Measurements from ENCODE around the gene NDUFB7. TPM values are rescaled to one million over a fixed set of nuclear protein-coding genes. Genes with fewer than 3 reads are reported as not detected.
"Not testable (repeated sequence)": the region's sequence is repeated elsewhere in the genome, so short reads cannot be mapped to it uniquely, and the experiment has no call there.

NDUFB7 gene
- total RNA-seq: 117 to 122 TPM (median 119 TPM) in 3 replicates

DNA sequence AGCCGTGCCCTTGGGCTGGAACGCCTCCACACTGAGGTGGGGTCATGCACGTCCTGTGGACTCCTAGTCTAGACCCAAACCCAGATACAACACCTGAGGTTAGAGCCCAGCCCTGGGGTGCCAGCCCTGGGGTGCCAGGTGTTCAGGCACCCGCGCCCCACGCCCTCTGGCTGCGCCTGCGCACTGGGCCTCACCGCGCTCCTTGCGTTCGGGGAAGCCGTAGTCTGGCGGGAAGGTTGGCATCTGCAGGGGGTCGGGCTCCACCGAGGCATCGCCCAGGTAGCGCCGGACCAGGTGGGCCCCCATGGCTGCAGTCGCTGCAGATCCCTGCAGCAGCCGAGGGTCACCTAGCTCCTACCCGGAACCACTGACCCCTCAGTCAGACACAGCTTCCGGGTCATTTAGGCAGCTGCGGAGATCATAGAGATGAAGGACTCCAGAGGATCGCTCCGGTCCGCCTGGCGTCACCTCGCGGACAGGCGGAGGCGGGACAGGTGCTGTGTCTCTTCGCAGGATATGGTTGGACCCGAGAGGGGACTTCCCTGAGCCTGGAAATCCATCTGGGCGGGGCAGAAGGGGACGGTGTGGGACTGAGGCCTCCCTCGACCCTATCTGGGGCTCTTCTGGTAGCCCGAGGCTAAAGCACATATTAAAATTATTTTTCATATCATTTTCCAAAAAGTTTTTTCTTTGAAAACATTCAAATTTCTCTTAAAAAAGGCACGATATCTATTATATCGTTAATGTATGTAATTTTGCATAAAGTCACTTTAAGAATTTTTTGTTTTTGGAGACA lies at the start of gene NDUFB7:
Gene NDUFB7, minus strand, starts transcription at position 372 of the 796 bp plus-strand sequence. Its CDS starts 66 bp downstream, at position 306.
- H3K27ac Mint-ChIP-seq: peak within 1 kb of the TSS; percentile 85
- H3K36me3 Mint-ChIP-seq: peaks cover 8% of the 10 kb centered on the region
- TF ChIP-seq, protein P1, sequence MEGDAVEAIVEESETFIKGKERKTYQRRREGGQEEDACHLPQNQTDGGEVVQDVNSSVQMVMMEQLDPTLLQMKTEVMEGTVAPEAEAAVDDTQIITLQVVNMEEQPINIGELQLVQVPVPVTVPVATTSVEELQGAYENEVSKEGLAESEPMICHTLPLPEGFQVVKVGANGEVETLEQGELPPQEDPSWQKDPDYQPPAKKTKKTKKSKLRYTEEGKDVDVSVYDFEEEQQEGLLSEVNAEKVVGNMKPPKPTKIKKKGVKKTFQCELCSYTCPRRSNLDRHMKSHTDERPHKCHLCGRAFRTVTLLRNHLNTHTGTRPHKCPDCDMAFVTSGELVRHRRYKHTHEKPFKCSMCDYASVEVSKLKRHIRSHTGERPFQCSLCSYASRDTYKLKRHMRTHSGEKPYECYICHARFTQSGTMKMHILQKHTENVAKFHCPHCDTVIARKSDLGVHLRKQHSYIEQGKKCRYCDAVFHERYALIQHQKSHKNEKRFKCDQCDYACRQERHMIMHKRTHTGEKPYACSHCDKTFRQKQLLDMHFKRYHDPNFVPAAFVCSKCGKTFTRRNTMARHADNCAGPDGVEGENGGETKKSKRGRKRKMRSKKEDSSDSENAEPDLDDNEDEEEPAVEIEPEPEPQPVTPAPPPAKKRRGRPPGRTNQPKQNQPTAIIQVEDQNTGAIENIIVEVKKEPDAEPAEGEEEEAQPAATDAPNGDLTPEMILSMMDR (IDR thresholded peaks at IDR 0.05; ENCODE audit: unreplicated experiment): no peak
- H3K9me3 Mint-ChIP-seq: no peaks in the 10 kb centered on the region
- H3K4me3 Mint-ChIP-seq: peak within 1 kb of the TSS; percentile 95
- no peaks in the 10 kb centered on the region for H3K27me3 Mint-ChIP-seq (ENCODE audit: low read depth)
- DNase-seq (ENCODE audit: low spot score in 2 of 2, unreplicated experiment in 2 of 2): peak; percentile 56 to 79
- H3K4me1 Mint-ChIP-seq: peaks cover 15% of the 10 kb centered on the region

DNA sequence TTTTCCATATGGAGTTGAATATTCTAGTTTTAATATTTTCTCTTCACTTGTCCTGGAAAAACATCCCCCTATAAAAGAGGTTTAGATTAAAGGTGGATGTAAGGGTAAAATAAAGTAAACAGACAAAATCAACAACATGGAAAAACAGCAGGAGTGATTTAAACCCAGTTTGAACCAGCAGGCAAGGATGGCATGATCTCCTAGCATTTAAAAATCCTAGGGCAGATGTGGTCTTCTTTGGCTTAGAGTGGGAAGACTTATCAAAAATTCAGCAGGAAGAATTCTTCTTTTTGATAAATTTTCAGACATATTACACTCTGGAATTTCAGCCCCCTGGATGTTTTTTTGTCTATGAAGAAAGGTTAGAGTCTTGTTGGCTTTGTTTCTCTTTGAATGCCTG lies 47.5 kb upstream of the NDUFB7 start:
- DNase-seq (ENCODE audit: low spot score in 2 of 2, unreplicated experiment in 2 of 2): no peak
- H3K36me3 Mint-ChIP-seq: peaks cover 6% of the 10 kb centered on the region
- TF ChIP-seq, protein P1 (IDR thresholded peaks at IDR 0.05; ENCODE audit: unreplicated experiment): no peak
- no peaks in the 10 kb centered on the region for H3K27me3 Mint-ChIP-seq (ENCODE audit: low read depth)
- no peak overlapping the region for H3K4me3 Mint-ChIP-seq
- H3K4me1 Mint-ChIP-seq: no peaks in the 10 kb centered on the region
- H3K27ac Mint-ChIP-seq: no peak overlapping the region
- peaks cover 30% of the 10 kb centered on the region for H3K9me3 Mint-ChIP-seq

DNA sequence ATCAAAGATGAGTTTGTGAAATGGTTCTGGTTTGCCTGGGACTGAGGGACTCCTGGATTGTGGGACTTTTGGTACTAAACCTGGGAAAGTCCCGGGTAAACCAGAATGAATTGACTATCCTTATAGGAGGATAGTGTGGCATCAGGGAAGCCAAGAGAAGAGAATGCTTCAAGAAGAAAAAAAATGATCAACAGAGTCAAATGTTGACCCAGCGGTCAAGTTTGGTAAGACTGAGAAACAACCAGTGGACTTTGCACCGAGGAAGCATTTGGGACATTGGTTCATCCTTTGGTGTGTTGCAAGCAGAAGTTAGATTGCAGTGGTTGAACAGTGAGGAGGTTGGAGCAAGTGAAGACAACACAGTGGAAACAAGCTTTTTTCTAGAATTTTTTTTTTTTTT lies 44.5 kb upstream of the NDUFB7 start:
- H3K27me3 Mint-ChIP-seq (ENCODE audit: low read depth): no peaks in the 10 kb centered on the region
- peaks cover 6% of the 10 kb centered on the region for H3K36me3 Mint-ChIP-seq
- TF ChIP-seq, protein P1 (IDR thresholded peaks at IDR 0.05; ENCODE audit: unreplicated experiment): no peak
- no peak overlapping the region for H3K4me3 Mint-ChIP-seq
- no peaks in the 10 kb centered on the region for H3K4me1 Mint-ChIP-seq
- peaks cover 31% of the 10 kb centered on the region for H3K9me3 Mint-ChIP-seq
- H3K27ac Mint-ChIP-seq: no peak overlapping the region
- no peak for DNase-seq (ENCODE audit: low spot score in 2 of 2, unreplicated experiment in 2 of 2)

DNA sequence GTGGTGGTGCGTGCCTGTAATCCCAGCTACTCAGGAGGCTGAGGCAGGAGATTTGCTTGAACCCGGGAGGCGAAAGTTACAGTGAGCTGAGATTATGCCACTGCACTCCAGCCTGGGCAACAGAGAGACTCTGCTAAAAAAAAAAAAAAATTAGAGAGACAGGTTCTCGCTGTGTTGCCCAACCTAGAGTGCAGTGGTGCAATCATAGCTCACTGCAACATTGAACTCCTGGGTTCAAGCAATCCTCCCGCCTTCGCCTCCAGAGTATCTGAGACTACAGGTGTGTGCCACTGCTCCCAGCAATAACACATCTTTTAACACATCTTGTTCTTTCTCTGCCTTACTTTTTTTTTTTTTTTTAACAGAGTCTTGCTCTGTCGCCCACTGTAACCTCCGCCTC lies 43.8 kb upstream of the NDUFB7 start:
- Mint-ChIP-seq H3K27me3 (ENCODE audit: low read depth) (no peaks in the 10 kb centered on the region), H3K27ac (no peak overlapping the region), H3K4me1 (no peaks in the 10 kb centered on the region), H3K9me3 (peaks cover 35% of the 10 kb centered on the region), H3K36me3 (peaks cover 7% of the 10 kb centered on the region), H3K4me3 (no peak overlapping the region)
- TF ChIP-seq, protein P1 (IDR thresholded peaks at IDR 0.05; ENCODE audit: unreplicated experiment): no peak
- DNase-seq (ENCODE audit: low spot score in 2 of 2, unreplicated experiment in 2 of 2): no peak

DNA sequence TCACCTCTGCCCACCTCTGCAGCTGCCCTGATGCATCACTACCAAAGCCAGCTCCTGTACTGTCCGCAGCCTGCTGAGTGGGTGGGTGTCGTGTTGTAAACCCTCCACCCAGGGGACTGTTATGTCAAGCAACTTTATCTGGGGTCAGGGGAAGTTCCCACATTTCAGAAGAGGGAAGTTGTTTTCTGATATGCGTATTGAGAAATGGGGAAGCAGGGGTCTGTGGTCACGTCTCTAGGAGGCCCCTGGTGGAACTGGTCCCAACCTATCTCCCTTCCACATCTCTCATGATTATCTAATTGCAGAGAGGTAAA lies 42.2 kb upstream of the NDUFB7 start:
- Mint-ChIP-seq H3K27me3 (ENCODE audit: low read depth) (no peaks in the 10 kb centered on the region), H3K27ac (no peak overlapping the region), H3K4me3 (no peak overlapping the region), H3K9me3 (peaks cover 30% of the 10 kb centered on the region), H3K36me3 (peaks cover 9% of the 10 kb centered on the region), H3K4me1 (no peaks in the 10 kb centered on the region)
- TF ChIP-seq, protein P1 (IDR thresholded peaks at IDR 0.05; ENCODE audit: unreplicated experiment): no peak
- DNase-seq (ENCODE audit: low spot score in 2 of 2, unreplicated experiment in 2 of 2): no peak

DNA sequence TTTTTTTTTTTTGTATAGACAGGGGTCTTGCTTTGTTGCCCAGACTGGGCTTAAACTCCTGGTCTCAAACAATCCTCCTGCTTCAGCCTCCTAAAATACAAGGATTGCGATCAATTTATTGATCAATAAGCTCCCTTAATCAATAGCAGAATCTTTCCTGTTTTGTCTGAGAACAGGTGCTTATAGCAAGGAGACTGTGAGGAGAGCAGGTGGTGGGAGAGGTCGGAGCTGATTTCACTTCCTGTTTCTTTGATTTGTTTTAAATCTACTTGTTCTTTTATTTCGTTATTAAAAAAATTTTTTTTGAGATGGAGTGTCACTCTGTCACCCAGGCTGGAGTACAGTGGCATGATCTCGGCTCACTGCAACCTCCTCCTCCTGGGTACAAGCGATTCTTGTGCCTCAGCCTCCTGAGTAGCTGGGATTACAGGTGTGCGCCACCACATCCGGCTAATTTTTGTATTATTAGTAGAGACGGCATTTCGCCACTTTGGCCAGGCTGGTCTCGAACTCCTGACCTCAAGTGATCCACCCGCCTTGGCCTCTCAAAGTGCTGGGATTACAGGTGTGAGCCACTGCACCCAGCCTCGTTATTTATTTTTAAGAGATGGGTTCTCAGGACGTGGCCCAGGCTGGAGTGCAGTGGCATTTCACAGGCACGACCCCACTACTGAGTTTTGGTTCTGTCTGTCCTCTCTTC lies 41.7 kb upstream of the NDUFB7 start:
- peaks cover 26% of the 10 kb centered on the region for H3K9me3 Mint-ChIP-seq
- not testable (repeated sequence) for DNase-seq (ENCODE audit: low spot score in 2 of 2, unreplicated experiment in 2 of 2); H3K36me3 Mint-ChIP-seq; H3K4me3 Mint-ChIP-seq; H3K27ac Mint-ChIP-seq; H3K4me1 Mint-ChIP-seq; H3K27me3 Mint-ChIP-seq (ENCODE audit: low read depth)

All from mesothelial cell of epicardium (in vitro differentiated cells).